Measurements from ENCODE around the gene IL31.
"Not testable (repeated sequence)": the region's sequence is repeated elsewhere in the genome, so short reads cannot be mapped to it uniquely, and the experiment has no call there.

Gene IL31

GRCh38 chr12:122202811-122203210 lies 28.8 kb upstream of the IL31 start:
- not testable (repeated sequence) for H3K9me3 ChIP-seq (ENCODE audit: control insufficient read depth, low read depth, low read length); H3K9ac ChIP-seq (ENCODE audit: low read length); H3K27ac ChIP-seq (ENCODE audit: low read length); H3K4me1 ChIP-seq (ENCODE audit: control insufficient read depth, low read depth, low read length); H3K36me3 ChIP-seq (ENCODE audit: control insufficient read depth, low read depth, low read length)
- H3K4me3 ChIP-seq (ENCODE audit: low read length): peak overlapping the region; percentile 58
- peaks cover 57% of the 10 kb centered on the region for H3K27me3 ChIP-seq (ENCODE audit: control insufficient read depth, insufficient read depth, low read length)

DNA sequence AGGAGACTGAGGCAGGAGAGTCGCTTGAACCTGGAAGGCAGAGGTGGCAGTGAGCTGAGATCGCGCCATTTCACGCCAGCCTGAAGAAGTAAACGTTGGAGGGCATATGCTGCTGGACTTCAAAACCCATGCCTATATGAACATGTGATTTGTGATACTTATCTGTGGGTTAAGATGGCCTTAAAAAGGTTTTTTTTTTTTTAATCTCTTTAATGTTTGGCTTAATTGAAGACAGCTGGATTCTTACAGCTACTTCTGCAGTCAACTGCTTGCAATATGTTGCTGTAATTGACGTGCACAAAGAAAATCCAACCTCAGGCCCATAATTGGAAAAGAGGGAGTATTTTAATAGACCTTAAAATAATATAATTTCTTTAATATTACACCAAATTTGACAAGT lies 28.0 kb upstream of the IL31 start:
- Histone ChIP-seq H3K9ac (ENCODE audit: low read length) (no peak overlapping the region), H3K9me3 (ENCODE audit: control insufficient read depth, low read depth, low read length) (no peaks in the 10 kb centered on the region), H3K4me1 (ENCODE audit: control insufficient read depth, low read depth, low read length) (no peaks in the 10 kb centered on the region), H3K36me3 (ENCODE audit: control insufficient read depth, low read depth, low read length) (peaks cover under 1% of the 10 kb centered on the region), H3K27me3 (ENCODE audit: control insufficient read depth, insufficient read depth, low read length) (peaks cover 57% of the 10 kb centered on the region), H3K27ac (ENCODE audit: low read length) (no peak overlapping the region), H3K4me3 (ENCODE audit: low read length) (no peak overlapping the region)

- no peaks in the 10 kb centered on the region for H3K36me3 ChIP-seq (ENCODE audit: control insufficient read depth, low read depth, low read length)
- peaks cover 53% of the 10 kb centered on the region for H3K27me3 ChIP-seq (ENCODE audit: control insufficient read depth, insufficient read depth, low read length)
- H3K9ac ChIP-seq (ENCODE audit: low read length): no peak overlapping the region
- H3K27ac ChIP-seq (ENCODE audit: low read length): no peak overlapping the region
- no peak overlapping the region for H3K4me3 ChIP-seq (ENCODE audit: low read length)
- H3K9me3 ChIP-seq (ENCODE audit: control insufficient read depth, low read depth, low read length): no peaks in the 10 kb centered on the region
- H3K4me1 ChIP-seq (ENCODE audit: control insufficient read depth, low read depth, low read length): no peaks in the 10 kb centered on the region
Measured at GRCh38 chr12:122201381-122201780, 27.4 kb upstream of the IL31 start.

DNA sequence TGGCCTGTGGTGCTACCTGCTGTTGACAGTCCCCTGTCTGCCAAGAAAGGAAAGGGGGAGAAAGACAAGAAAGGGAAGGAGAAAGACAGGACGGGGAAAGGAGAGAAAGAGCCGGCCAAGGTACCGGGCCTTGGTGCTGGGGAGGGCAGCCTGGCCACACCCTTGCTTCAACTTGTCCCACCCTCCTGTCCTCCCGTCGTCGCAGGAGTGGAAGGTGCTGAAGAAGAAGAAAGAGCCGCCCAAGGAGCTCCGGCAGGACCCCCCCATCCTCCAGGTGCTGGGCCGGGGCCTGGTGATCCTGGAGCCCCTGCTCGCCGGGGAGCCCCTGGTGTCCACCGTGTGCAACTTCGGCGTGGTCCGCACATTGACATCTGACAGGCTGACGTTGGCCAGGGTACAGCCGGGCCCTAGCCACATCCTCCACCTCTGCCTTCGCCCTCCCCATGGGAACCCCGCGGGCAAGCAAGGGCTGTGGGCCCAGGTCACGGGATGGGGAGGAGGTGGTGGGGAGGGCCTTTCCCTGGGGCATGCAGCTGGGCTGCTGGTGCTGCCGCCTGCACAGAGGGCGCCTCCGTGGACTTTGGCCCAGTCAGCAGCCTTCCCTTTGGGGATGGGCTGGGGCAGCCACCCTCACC lies 26.6 kb upstream of the IL31 start:
- Histone ChIP-seq H3K36me3 (ENCODE audit: control insufficient read depth, low read depth, low read length) (no peaks in the 10 kb centered on the region), H3K4me3 (ENCODE audit: low read length) (no peak overlapping the region), H3K4me1 (ENCODE audit: control insufficient read depth, low read depth, low read length) (no peaks in the 10 kb centered on the region), H3K27ac (ENCODE audit: low read length) (no peak overlapping the region), H3K9me3 (ENCODE audit: control insufficient read depth, low read depth, low read length) (no peaks in the 10 kb centered on the region), H3K27me3 (ENCODE audit: control insufficient read depth, insufficient read depth, low read length) (peaks cover 46% of the 10 kb centered on the region), H3K9ac (ENCODE audit: low read length) (no peak overlapping the region)

- Histone ChIP-seq H3K36me3 (ENCODE audit: control insufficient read depth, low read depth, low read length) (no peaks in the 10 kb centered on the region), H3K27me3 (ENCODE audit: control insufficient read depth, insufficient read depth, low read length) (peaks cover 37% of the 10 kb centered on the region), H3K9ac (ENCODE audit: low read length) (no peak overlapping the region), H3K9me3 (ENCODE audit: control insufficient read depth, low read depth, low read length) (no peaks in the 10 kb centered on the region), H3K4me1 (ENCODE audit: control insufficient read depth, low read depth, low read length) (no peaks in the 10 kb centered on the region), H3K4me3 (ENCODE audit: low read length) (no peak overlapping the region), H3K27ac (ENCODE audit: low read length) (no peak overlapping the region)
Measured at GRCh38 chr12:122199484-122200355, 25.7 kb upstream of the IL31 start.

DNA sequence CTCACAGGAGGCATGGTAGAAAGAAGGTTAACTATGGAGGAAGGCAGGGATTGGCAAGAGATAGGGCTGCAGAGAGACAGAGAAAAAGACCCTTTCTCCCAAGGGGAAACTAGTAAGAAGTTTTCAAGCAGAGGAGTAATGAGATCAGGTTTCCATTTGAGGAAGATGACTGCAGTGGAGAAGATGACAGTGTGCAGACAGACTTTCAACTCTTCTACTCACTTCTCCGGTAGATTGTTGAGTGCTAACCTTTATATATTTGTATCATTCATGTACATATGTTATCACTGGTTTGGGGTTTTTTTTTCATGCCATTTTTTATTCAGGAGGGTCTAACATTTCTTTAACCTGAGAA lies 23.6 kb upstream of the IL31 start:
- Histone ChIP-seq H3K9me3 (ENCODE audit: control insufficient read depth, low read depth, low read length) (no peaks in the 10 kb centered on the region), H3K36me3 (ENCODE audit: control insufficient read depth, low read depth, low read length) (no peaks in the 10 kb centered on the region), H3K4me1 (ENCODE audit: control insufficient read depth, low read depth, low read length) (no peaks in the 10 kb centered on the region), H3K4me3 (ENCODE audit: low read length) (no peak overlapping the region), H3K27ac (ENCODE audit: low read length) (no peak overlapping the region), H3K9ac (ENCODE audit: low read length) (no peak overlapping the region), H3K27me3 (ENCODE audit: control insufficient read depth, insufficient read depth, low read length) (peaks cover 18% of the 10 kb centered on the region)

- Histone ChIP-seq H3K27me3 (ENCODE audit: control insufficient read depth, insufficient read depth, low read length) (peaks cover 4% of the 10 kb centered on the region), H3K36me3 (ENCODE audit: control insufficient read depth, low read depth, low read length) (no peaks in the 10 kb centered on the region), H3K9ac (ENCODE audit: low read length) (no peak overlapping the region), H3K9me3 (ENCODE audit: control insufficient read depth, low read depth, low read length) (no peaks in the 10 kb centered on the region), H3K4me1 (ENCODE audit: control insufficient read depth, low read depth, low read length) (no peaks in the 10 kb centered on the region), H3K4me3 (ENCODE audit: low read length) (no peak overlapping the region), H3K27ac (ENCODE audit: low read length) (no peak overlapping the region)
Measured at GRCh38 chr12:122195405-122195804, 21.4 kb upstream of the IL31 start.

DNA sequence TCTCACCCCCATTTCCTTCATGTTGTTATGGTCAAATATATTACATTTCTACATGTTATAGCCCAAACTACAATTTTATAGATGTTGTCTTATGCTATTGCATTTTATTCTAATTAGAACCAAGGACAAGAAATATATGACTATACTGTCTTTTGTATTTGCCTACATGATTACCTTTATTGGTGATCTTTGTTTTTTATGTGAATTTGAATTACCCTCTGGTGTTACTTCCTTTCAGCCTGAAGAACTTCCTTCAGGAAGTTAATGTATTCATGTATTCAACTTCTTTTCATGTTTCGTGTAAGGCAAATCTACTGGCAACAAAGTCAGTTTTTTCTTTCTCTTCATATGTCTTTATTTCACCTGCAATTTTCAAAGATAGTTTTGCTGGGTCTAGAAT lies 20.8 kb upstream of the IL31 start:
- Histone ChIP-seq H3K36me3 (ENCODE audit: control insufficient read depth, low read depth, low read length) (no peaks in the 10 kb centered on the region), H3K4me1 (ENCODE audit: control insufficient read depth, low read depth, low read length) (no peaks in the 10 kb centered on the region), H3K4me3 (ENCODE audit: low read length) (no peak overlapping the region), H3K27me3 (ENCODE audit: control insufficient read depth, insufficient read depth, low read length) (peaks cover 2% of the 10 kb centered on the region), H3K27ac (ENCODE audit: low read length) (no peak overlapping the region), H3K9me3 (ENCODE audit: control insufficient read depth, low read depth, low read length) (no peaks in the 10 kb centered on the region), H3K9ac (ENCODE audit: low read length) (no peak overlapping the region)

GRCh38 chr12:122192441-122192840 lies 18.4 kb upstream of the IL31 start:
- no peak overlapping the region for H3K27ac ChIP-seq (ENCODE audit: low read length)
- H3K4me1 ChIP-seq (ENCODE audit: control insufficient read depth, low read depth, low read length): no peaks in the 10 kb centered on the region
- no peaks in the 10 kb centered on the region for H3K27me3 ChIP-seq (ENCODE audit: control insufficient read depth, insufficient read depth, low read length)
- H3K4me3 ChIP-seq (ENCODE audit: low read length): no peak overlapping the region
- no peaks in the 10 kb centered on the region for H3K36me3 ChIP-seq (ENCODE audit: control insufficient read depth, low read depth, low read length)
- no peak overlapping the region for H3K9ac ChIP-seq (ENCODE audit: low read length)
- H3K9me3 ChIP-seq (ENCODE audit: control insufficient read depth, low read depth, low read length): no peaks in the 10 kb centered on the region

DNA sequence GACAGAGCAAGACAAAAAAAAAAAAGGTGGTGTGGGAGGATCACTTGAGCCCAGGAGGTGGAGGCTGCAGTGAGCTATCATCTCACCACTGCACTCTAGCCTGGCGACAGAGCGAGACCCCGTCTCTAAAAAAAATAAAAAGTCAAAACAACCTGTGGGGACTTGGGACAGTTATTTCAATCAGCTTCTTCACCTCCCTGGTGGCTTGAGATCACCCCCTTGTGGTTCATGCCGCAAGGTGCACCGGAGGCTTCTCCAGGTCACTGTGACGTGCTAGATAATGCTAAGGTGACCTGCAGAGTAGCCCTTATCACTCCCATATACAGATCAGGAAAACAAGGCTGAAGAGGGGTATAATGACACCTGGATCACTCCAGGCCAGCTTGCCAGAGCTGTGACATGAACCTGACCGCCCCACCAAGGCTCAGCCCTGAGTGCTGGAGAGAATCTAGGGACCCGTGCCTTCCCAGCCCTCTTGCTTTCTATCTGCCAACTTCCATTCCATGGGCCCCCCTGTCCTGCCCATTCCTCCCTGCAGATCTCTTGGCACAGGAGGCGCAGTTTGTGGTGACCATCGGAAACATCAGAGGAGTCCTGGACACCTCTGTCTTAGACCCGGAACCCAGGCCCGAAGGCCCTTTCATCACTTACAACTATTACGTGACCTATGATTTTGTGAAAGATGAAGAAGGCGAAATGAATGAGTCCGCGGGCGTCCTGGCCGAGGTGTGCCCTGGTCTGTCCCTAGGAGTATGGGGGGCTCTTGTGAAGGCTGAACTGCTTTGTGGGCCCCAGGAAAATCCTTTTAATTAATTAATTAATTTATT lies 17.0 kb upstream of the IL31 start:
- H3K27me3 ChIP-seq (ENCODE audit: control insufficient read depth, insufficient read depth, low read length): no peaks in the 10 kb centered on the region
- no peaks in the 10 kb centered on the region for H3K36me3 ChIP-seq (ENCODE audit: control insufficient read depth, low read depth, low read length)
- H3K27ac ChIP-seq (ENCODE audit: low read length): no peak overlapping the region
- H3K4me1 ChIP-seq (ENCODE audit: control insufficient read depth, low read depth, low read length): no peaks in the 10 kb centered on the region
- H3K9ac ChIP-seq (ENCODE audit: low read length): no peak overlapping the region
- H3K9me3 ChIP-seq (ENCODE audit: control insufficient read depth, low read depth, low read length): no peaks in the 10 kb centered on the region
- H3K4me3 ChIP-seq (ENCODE audit: low read length): no peak overlapping the region

DNA sequence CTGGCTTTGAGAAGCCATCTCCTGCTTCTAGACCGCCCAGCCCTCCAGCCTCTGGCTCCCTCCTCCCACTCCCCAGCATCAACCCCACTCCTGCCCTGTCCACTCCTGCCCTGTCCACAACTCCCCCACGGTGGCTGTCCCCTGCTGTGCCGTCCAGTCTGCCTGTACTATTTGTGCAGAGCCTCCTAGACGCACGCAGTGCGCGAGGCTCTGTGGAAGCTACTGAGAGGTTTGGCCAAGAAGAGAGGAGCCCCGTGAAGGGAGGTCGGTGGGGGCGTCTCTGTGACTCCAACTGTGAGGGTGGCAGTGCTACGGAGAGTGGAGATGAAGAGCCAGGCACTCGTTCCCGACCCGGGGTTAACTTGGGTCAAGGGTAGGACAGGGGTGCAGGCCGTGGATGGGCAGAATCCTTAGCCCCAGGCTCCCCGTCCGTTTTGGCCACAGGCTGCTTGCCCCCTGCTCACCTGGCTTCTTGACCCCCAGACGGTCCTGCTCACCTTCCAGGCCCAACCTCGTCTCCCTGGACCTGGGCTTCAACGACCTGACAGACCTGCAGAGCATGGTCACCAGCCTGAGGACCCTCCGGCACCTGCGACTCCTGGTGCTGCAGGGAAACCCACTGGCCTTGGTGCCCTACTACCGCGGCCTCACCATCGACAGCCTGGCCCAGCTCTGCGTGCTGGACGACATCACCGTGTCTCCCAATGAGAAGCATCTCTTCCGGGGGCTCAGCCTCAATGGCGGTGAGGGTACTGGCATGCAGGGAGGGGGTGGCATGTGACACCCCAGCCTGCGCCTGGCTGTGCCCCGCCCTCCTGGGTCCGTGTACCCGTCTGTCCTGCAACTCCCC lies 15.8 kb upstream of the IL31 start:
- Histone ChIP-seq H3K27ac (ENCODE audit: low read length) (no peak overlapping the region), H3K9me3 (ENCODE audit: control insufficient read depth, low read depth, low read length) (no peaks in the 10 kb centered on the region), H3K4me3 (ENCODE audit: low read length) (no peak overlapping the region), H3K36me3 (ENCODE audit: control insufficient read depth, low read depth, low read length) (no peaks in the 10 kb centered on the region), H3K4me1 (ENCODE audit: control insufficient read depth, low read depth, low read length) (no peaks in the 10 kb centered on the region), H3K27me3 (ENCODE audit: control insufficient read depth, insufficient read depth, low read length) (no peaks in the 10 kb centered on the region), H3K9ac (ENCODE audit: low read length) (no peak overlapping the region)

Data from iPS-18a (cell line).